HG03280 (cell line): ENCODE results near the gene DAW1.
"Not testable (repeated sequence)": the region's sequence is repeated elsewhere in the genome, so short reads cannot be mapped to it uniquely, and the experiment has no call there.

Experiments used
- ATAC-seq: cut with Tn5 transposase; IDR thresholded peaks from one replicate; pipeline ENCODE4 v1.9.1; 2021; ENCODE audit warnings: mild to moderate bottlenecking, moderate library complexity; ENCODE audit not compliant: unreplicated experiment

Gene DAW1

GRCh38 chr2:227906991-227907390 is 35.6 kb downstream of the DAW1 start:
- no peak for ATAC-seq

- ATAC-seq, result no peak
Measured at GRCh38 chr2:227908266-227909054, 37.0 kb downstream of the DAW1 start.

GRCh38 chr2:227914362-227914761 is 42.9 kb downstream of the DAW1 start:
- no peak for ATAC-seq

GRCh38 chr2:227921648-227922047 is 50.2 kb downstream of the DAW1 start:
- ATAC-seq, result no peak

DNA sequence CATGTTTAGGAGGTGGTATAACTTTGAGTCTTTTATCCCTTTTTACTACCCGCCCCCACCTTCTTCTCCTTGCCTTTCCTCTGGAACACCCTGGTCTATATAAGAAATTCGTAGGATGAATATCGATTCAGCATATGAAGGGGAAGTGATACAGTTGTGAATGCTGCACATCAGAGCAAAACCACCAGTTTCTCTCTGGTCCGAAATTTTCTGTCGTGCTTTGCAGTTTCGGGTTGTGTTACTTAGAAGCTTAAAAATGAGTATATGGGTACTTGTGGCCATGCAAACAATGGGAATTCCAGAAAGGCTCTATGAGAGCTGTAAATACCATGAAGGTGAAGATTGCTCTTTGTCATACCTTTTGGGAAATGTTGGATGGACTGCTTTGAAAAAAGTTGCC is 60.6 kb downstream of the DAW1 start:
- ATAC-seq, result no peak

GRCh38 chr2:227932403-227932802 is 61.0 kb downstream of the DAW1 start:
- ATAC-seq, result no peak

DNA sequence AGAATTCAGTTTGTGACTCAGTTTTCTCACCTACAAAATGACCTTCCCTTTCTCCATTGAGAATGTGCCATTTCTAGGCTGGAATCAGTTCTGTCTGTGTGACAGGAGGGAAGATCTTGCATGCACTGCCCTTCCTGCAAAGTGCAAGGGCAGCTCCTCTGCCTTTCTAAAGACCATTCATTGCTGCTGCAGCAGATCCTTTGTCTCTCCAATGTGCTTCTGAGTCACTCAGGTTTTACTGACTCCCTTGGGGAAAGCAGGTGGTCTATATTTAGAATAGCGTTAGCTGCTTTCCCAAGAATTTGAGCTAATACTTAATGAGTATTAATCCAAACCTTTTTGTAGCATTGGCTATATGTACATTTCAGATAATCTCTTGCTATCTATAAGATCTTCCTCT is 62.5 kb downstream of the DAW1 start:
- ATAC-seq, result no peak

DNA sequence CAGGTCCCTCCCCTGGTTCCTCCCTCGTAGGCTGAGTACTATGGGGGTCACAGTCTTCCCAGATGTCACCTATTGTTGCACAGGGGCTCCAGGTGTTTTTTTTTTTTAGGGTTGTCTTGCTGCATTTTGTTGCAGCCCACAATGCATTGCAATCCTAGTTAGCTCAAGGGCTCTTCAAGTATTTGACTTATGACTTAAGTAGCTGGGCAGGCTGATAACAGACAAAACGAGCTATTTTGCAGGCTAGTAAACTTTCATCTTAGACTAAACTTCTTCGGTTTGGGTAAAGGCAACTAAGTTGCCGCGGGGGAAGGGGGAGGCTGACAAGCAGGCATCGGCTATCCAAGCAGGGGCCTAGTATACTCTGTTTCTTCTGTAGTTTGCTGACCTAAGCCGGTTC is 64.8 kb downstream of the DAW1 start:
- not testable (repeated sequence) for ATAC-seq

DNA sequence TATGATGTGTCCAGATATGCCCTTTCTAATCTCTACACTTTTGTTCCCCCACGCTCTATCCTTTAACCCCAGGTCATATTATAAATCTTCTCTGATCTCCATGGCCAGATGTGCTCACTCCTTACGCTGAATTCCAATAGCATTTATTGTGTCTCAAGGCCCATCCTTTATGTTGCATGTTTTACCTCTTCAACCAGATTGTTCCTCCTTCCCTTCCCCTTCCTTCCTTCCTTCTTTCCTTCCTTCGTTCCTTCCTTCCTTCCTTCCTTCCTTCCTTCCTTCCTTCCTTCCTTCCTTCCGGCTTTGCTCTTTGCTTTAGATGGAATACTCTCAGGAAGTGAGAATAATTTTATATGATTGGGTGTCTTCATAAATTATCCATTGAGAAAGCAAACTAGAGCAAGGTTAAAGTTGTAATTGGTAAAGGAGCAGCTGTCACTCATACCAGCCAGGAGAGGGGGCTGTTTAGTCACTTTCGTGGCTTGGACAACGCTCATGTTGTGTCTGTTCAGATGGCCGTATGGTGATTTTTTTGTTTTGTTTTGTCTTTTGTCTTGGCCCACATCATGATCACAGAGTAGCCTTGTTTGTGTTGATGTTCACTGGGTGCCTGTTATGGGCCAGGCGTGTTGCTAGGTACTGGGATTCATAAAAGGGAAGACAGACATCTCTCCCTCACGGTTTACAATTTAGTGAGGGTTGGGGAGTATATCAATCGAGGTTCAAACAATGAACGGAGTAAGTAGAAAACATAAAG is 68.0 kb downstream of the DAW1 start:
- no peak for ATAC-seq

- peak; percentile 76 for ATAC-seq
Measured at GRCh38 chr2:227942021-227942420, 70.6 kb downstream of the DAW1 start.

DNA sequence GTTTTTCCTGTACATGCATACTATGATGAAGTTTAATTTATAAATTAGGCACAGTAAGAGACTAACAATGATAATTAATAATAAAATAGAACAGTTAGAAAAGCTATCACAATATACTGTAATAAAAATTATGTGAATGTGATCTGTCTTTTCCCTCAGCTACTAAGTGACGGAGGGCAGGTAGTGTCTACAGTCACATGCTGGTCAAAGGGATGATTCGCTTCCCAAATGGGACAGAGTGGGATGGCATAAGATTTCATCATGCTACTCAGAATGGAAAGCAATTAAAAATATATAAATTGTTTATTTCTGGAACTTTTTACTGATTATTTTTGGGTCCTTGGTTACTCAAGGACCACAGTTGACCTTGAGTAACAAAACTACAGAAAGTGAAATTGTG is 71.5 kb downstream of the DAW1 start:
- ATAC-seq, result no peak

- ATAC-seq, result no peak
Measured at GRCh38 chr2:227960317-227960716, 88.9 kb downstream of the DAW1 start.

- ATAC-seq, result no peak
Measured at GRCh38 chr2:227971619-227972230, 100.3 kb downstream of the DAW1 start.

DNA sequence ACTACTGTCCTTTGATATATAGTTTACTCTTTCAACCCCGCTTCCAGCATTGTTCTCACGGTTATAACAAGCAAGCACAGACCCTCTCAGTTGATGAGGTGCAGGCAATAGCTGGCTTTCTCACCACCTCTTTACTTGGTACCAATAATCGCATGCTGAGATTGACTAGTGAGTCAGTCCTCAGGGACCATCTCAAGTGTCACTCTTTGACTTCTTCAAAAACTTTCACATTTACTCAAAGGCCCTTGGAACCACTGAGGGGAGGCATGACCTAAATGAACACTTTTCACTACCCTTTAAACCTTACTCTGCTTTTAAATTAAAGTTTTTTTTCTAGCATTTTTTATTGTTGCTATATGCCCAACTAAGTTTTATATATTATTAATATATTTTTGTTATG is 101.8 kb downstream of the DAW1 start:
- no peak for ATAC-seq
